WI38 (cell line): ENCODE measurements around the gene NOL7.

Source experiments
- H3K4me3 ChIP-seq: 2 replicates; pipeline ENCODE4 v1.5.1; 2011; ENCODE audit warnings: low read depth, mild to moderate bottlenecking, control low read depth, low read length
- CTCF ChIP-seq: IDR thresholded peaks from 2 replicates; pipeline ENCODE4 v1.5.1; 2012; ENCODE audit warnings: low read depth, mild to moderate bottlenecking, control low read depth, low read length

The NOL7 gene

DNA sequence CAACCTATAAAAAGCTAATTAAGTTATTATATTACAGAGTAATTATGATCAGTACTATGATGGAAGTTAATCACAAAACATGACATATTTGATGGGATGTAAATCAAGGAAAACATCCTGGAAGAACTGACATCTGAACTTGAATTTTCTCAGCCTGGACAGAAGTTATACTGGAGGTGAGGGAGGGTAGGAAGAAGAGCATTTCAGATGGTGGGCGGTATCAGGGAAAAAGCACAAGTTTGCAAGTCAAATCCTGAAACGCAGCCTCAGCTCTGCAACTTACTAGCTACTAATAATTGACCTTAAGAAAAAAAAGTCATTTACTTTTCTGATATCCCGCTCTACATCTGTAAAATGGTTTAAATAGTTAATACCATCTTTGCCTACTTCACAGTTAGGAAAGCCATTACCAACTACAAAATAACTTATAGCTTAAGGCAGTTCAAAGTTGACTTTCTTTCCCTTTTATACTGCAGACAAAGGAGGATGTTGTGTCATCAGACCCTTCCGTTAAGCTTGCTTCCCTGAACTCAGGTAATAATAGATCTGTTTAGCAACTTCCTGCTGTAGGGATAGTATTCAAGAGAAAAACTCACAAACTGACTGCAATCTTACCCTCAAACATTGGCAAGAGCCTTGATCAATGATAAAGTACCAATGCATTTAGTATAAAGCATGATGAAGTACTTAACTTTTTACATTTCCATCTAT lies 21.0 kb downstream of the NOL7 start:
- no peak for TF ChIP-seq CTCF
- H3K4me3 ChIP-seq, result no peak overlapping the region

DNA sequence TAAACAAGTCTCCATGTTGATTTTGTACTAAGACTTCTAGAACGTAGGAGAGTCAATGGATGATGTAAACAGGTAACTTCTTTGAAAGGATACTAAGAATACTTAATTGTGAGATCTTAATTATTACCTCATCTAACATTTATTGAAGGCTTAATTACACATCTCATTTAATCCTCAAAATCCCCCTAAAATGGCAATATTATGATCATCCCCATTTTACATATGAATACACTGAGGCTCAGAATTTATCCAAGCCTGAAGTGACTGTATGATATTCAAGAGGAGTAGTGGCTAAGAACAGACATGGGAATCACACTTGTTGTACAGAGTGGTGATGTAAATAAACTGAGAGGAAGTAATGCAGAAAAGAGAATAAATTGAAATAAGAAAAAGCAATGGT lies 22.9 kb downstream of the NOL7 start:
- TF ChIP-seq CTCF, result no peak
- no peak overlapping the region for H3K4me3 ChIP-seq

- TF ChIP-seq CTCF, result no peak
- no peak overlapping the region for H3K4me3 ChIP-seq
Observed at GRCh38 chr6:13638626-13639025, 23.5 kb downstream of the NOL7 start.

DNA sequence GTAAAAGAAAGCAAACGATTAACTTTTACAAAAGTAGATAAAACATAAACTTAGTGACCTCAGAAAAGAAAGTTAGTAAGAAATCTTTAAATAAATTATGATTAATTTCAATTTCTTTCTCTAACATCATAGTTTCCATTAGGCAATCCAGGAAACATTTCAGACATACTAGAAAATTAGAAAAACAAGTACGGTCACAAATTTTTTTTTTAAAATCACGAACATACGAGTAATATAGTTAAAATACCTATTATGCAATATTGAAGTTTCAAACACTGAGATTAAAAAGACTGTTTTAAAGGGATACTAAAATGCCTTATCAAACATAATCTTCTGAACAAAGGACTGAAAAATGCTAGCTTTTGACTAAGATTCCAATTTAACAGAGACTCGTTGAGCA lies 26.2 kb downstream of the NOL7 start:
- no peak overlapping the region for H3K4me3 ChIP-seq
- no peak for TF ChIP-seq CTCF

DNA sequence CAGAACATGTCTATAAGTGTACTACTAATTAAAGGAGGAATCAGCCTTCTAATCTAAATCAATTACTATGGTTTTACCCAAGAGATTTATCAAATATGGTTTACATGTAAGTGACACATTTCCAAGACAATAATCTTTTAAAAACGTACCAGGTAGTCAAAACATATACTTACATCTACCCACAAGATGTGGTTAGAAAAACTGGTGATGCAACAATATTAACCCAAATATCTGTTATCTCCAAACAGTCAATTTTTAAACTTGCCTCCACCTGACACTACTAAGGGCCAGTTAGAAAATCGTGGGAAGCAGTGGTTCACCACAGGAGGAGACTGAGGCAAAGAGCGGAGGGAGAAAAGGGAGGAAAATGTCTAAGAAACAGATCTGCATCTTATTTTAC lies 28.0 kb downstream of the NOL7 start:
- no peak for TF ChIP-seq CTCF
- no peak overlapping the region for H3K4me3 ChIP-seq

DNA sequence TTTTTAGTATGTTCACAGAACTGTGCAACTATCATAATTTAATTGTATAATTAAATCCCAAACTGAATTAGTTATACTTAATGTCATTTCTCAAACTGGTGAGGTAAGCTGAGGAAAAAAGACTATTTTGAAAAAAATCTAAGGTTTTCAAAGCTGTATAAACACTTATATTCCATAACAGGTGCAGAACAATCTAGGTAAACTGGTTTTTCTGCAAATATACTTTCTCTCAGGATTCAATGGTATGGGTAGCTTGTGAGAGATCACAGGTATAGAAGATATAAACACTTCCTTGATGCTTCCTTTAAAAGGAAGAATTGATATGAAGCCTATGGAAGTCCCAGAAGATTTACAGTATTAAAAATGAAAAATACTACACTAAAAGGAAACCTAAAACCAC lies 33.7 kb downstream of the NOL7 start:
- no peak for TF ChIP-seq CTCF

GRCh38 chr6:13649393-13649792 lies 34.3 kb downstream of the NOL7 start:
- TF ChIP-seq CTCF, result no peak
- no peak overlapping the region for H3K4me3 ChIP-seq

More for the DNA sequence above, 33.7 kb downstream of the NOL7 start:
- H3K4me3 ChIP-seq, result no peak overlapping the region
